Activated CD4-positive, alpha-beta T cell treated with anti-CD3 and anti-CD28 coated beads for 1 hour (primary cell): ENCODE measurements around the gene SPON1.
"Not testable (repeated sequence)": the region's sequence is repeated elsewhere in the genome, so short reads cannot be mapped to it uniquely, and the experiment has no call there.

ENCODE experiments used
- DNase-seq: peaks from one replicate; pipeline ENCODE4 v3.0.0-alpha.2; 2020

The SPON1 gene

DNA sequence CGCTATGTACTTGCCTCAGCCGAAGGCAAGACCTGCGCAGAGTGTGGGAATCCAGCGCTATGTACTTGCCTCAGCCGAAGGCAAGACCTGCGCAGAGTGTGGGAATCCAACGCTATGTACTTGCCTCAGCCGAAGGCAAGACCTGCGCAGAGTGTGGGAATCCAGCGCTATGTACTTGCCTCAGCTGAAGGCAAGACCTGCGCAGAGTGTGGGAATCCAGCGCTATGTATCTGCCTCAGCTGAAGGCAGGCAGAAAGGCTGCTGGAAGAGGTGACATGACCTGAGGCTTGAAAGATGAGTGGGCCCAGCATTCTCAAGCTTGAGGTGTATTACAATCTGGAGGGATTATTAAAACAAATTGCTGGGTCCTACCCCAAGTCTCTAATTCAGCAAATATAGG lies 290.0 kb downstream of the SPON1 start:
- DNase-seq, result not testable (repeated sequence)

GRCh38 chr11:14253421-14253820 lies 290.9 kb downstream of the SPON1 start:
- DNase-seq, result no peak

DNA sequence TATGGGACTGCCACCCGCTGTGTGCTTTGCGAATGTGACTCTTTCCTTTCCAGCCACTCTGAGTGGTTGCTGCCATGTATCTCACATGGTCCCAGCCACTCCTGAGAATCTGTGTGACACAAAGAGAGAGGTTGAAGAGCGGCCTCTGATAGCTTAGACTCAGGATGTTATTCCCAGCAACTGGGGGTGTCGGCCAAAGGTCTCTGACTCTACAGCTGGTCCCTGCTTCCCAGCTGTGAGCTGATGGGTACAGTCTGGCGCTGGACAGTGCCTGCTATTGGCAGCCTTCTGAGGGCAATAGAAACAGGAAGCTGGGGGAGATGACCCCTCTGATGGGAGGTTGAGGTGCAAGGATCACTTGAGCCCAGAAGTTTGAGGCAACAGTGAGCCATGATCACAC lies 291.3 kb downstream of the SPON1 start:
- DNase-seq, result no peak

DNA sequence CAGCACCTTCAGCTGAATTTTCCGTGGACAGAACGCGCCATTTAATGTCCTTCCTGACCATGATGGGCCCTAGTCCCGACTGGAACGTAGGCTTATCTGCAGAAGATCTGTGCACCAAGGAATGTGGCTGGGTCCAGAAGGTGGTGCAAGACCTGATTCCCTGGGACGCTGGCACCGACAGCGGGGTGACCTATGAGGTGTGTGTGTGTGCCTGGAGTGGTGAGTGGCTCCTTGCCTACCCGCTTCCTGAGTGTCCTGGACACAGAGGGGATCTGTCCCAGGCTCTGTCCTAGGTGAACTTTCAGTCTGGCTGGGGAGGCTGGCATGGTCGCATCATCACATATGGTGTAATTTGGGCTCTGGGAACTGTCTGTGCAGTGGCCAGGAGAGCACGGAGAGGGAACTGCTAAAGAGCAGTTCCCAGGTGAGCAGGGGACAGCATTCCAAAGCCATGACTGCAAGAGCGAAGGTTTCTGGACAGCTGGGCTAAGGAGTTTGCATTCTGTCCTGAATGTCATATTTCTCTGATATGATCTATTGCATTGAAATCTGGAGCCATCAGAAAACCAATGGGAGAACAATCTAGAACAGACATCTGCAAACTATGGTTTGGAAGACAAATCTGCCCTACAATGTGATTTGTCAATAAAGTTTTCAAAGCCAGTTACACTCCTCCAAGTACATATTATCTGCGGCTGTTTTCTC lies 292.2 kb downstream of the SPON1 start:
- DNase-seq, result no peak

GRCh38 chr11:14255238-14255534 lies 292.7 kb downstream of the SPON1 start:
- no peak for DNase-seq

DNA sequence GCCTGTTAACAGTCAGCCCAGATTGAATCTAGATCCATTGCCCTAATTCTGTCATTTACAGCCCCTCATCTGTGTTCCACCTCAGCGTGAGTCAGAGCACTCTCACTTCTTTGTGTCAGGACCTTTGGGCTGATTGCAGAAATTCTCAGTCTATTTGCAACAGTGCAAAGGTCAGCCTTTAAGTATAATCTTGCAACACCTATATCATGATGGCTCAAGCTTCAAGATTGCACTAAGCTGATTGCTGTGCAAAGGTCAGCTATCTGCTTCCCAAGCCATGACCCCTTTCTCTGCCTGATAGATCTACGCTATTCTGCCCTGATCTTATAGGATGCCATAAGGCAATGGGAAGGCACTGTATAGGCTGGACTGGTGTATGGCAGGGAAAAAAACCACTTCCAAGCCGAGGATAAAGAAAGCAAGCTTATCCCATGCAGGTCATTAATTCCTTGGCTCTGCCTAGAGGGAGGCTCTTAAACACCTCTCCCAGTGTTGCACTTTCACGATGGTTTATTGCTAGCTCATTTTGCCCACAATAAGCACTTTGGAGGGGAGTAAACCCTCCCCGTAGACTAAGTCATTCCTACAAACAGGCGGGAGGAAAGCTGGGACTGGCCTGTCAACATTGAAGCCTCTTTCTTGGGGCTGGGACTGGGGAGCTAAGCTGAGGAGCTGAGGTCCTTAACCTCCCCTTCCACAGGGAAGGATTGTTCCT lies 295.9 kb downstream of the SPON1 start:
- no peak for DNase-seq

DNA sequence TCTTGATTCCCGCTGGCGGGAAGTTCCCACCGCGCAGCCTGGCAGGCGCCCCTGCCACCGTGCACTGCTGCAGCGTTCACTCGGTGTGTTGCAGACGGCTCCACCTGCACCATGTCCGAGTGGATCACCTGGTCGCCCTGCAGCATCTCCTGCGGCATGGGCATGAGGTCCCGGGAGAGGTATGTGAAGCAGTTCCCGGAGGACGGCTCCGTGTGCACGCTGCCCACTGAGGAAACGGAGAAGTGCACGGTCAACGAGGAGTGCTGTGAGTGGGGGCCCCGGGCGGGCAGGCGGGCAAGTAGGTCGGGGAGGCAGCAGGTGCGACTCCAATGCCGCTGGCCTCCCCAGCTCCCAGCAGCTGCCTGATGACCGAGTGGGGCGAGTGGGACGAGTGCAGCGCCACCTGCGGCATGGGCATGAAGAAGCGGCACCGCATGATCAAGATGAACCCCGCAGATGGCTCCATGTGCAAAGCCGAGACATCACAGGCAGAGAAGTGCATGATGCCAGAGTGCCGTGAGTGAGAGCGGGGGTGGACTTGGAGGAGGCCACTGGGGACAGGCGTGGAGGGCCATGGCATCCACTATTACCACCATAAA lies 296.8 kb downstream of the SPON1 start:
- DNase-seq, result no peak

GRCh38 chr11:14259878-14260277 lies 297.4 kb downstream of the SPON1 start:
- no peak for DNase-seq

DNA sequence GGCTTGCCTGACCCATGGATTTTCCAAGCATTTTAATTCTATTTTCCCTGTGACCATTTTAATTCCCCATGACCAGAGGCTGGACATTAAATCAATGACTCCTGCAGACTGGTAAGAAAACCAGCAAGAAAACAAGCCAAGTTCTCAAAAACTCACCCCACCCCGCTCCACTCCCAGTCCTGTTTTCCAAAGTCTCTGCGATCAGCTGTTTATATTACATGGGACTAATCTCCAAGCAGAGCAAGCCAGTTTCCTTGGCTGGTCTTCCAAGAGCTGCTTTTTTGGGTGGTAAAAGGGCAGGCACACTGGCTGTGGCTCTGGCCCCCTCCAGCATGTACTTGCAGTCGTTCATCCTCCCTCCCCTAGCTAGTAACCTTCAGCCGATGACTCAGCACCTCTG lies 298.5 kb downstream of the SPON1 start:
- DNase-seq, result no peak

DNA sequence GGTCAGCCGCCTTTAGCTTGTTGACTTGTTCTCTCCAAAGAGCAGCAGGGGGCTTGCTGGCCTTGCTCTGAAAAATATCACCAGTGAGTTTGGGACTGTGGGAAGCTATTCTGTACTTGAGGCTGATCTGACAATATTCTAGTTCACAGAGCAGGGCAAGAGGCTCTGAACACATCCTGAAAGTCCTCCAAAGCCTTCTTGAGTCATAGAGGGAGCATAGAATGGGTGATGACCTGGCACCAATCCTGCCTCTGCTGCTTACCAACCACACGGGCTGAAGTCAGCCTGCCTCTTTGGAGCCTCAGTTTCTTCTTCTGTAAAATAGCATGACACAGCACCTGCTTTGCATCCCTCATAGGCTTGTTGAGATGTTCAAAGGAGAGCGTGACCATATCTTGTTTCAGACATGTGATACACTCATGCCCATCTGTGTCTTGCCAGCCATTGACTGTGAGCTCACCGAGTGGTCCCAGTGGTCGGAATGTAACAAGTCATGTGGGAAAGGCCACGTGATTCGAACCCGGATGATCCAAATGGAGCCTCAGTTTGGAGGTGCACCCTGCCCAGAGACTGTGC lies 299.8 kb downstream of the SPON1 start:
- no peak for DNase-seq

- DNase-seq, result no peak
Measured at GRCh38 chr11:14264966-14265365, 302.4 kb downstream of the SPON1 start.

GRCh38 chr11:14266622-14267021 lies 304.1 kb downstream of the SPON1 start:
- DNase-seq, result no peak

DNA sequence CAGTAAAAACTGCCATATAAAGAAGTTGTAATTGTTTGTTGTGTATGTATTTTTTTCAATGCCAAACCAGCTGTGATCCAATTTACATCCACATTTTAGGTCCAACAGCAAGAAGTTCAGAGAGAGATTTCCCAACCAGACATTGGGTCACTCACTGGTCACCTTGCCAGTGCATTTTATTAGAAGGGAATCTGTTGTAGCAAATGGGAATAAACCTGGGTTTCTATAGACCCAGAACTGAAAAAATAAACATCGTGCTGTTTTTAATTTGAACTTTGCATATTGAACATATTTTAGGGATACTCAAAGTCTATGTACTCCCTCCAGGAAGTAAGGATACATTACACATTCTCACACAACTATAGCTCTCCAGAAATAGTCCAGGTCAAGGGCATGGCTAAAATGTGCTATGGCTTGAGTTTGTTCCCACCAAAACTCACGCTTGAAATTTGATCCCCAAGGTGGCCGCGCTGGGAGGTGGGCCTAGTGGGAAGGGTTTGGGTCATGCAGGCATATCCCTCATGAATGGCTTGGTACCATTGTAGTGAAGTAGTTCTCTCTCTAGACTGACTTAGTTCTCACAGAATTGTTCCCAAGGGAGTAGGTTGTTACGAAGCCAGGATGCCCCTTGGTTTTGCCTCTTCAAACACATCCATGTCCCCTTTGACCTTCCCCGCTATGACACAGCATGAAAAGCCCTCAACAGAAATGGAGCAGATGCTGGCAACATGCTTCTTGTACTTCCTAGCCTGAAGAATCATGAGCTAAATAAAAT lies 305.5 kb downstream of the SPON1 start:
- DNase-seq, result no peak

DNA sequence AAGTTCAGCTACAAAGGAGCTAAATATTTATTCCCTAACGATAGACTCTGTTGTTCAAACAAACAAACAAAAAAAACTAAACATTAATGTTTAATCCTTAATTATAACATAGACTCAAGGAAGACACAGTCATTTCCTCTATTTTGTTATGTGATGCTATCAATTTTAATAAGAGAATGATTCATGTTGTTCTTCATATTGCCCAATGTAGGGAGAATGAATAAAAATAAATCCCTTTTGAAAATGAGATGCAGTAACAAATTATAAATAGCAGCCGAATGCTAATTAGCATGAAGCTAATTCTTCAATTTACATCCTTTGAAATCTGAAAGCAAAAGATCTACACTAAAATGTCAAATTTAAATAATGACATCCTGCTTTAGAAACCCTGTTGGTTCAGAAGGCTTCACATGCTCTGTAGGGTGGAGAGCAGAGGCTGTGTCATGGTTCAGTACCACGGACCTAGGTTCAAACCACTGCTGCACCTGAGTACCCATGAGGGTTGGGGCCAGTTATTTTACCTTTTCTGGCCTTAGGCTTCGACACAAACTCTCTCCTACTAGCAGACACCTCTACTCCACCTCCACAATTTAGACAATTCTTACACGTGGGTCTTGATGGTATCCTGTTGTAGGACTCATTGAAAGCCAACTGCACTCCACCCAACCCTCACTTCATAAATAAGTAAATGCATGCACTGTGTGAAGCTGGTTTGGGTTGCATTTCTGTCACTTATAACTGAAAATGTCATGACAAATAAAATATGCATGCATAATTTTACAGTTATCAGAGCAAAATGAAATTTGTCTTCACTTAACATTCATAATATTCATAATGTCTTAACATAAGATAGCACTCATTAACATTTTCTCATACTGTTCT lies 307.4 kb downstream of the SPON1 start:
- no peak for DNase-seq

GRCh38 chr11:14270690-14271542 lies 308.4 kb downstream of the SPON1 start:
- no peak for DNase-seq

GRCh38 chr11:14273895-14274294 lies 311.4 kb downstream of the SPON1 start:
- DNase-seq, result no peak

GRCh38 chr11:14275076-14275475 lies 312.6 kb downstream of the SPON1 start:
- DNase-seq, result no peak

- DNase-seq, result not testable (repeated sequence)
Measured at GRCh38 chr11:14278869-14279268, 316.3 kb downstream of the SPON1 start.

DNA sequence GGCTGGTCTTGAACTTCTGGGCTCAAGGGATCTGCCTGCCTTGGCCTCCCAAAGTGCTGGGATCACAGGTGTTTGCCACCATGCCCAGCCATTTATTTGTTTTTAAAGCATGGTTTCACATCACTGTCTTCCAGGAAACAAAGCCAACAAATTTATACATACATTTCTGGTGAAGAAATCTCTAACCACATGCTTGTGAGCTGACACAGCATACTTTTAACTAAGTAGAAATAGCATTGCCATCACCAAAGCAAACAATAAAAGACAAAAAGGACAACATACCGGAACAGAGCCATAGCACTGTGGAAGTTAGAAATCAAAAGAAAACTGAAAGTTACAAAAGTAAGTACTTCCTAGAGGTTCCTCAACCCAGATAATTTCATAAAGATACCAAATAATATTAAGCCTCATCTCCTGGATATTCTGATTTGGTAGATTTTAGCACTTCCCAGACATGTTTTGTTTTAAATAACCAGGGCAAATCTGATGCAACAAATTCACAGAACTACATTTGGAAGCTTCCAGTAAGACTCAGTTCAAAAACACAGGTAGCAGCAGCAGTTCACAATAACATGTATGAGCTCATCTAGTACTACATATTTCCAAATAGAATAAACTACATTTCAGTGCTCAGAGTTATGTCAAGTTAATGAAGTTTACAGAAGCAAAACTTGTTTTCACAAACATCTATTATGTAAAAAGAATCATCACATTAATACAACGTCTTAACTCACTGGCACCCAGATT lies 325.8 kb downstream of the SPON1 start:
- no peak for DNase-seq

- no peak for DNase-seq
Measured at GRCh38 chr11:14290422-14290821, 327.9 kb downstream of the SPON1 start.

DNA sequence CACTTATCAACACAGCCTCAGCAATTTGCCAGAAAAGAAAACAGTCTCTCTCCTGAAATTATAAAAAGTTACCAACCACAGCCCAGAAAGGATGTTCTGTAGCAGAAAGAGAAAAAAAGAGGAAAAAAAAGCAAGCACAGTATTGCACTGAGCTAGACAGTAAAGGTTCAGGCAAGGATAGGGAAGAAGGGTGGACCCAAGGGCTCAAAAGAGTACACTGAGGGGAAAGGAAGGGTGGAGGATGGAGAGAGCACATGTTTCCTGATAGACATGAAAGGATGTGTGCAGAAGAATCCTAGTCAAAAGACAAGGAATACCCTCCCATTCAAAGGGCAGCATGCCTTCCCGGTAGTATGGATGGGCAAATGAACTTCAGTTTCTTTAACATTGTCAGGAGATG lies 337.4 kb downstream of the SPON1 start:
- no peak for DNase-seq
